ENCODE results near the gene PDIA5.

PDIA5 gene

GRCh38 chr3:123122525-123123315, 55.9 kb downstream of the PDIA5 start:
- no peak for DNase-seq

DNA sequence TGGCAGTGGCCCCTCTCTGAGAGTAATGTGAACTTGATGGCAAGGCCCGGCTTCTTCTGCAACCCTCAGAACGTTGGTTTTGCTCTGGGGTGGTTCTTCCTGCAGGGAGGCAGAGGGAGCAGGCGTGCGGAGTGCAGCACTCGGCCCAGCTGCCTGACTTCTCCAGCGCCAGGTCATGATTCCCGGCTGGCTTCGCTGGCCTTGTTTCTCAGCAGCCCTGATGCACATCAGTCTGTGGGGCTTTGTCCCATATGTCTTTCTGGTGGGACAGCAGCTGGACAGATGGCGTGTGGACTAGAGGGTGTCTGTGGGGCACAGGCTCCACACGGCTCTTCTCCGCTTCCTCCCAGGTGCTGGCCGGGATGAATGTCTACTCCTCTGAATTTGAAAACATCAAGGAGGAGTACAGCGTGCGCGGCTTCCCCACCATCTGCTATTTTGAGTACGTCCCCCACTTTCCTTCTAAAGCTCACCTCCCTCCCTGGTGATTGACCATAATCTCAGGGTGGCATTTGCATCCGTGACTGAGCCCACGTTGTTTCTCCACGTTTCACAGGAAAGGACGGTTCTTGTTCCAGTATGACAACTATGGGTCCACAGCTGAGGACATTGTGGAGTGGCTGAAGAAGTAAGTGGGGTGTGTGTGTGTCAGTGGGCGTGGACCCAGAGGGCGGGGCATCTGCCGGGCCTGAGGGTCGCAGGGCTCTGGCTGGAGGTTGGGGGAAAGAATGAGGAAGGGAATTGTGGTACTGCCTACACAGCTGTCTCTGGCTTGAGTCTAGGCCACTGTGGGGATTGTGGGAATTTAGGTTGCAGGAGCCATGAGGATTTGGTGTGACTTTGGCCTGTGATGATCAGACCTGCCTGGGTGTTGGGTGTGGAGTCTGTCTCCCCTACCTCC, 57.1 kb downstream of the PDIA5 start:
- DNase-seq, result no peak

- DNase-seq, result no peak
These were observed 58.1 kb downstream of the PDIA5 start for GRCh38 chr3:123124971-123125370.

GRCh38 chr3:123126031-123126430, 59.2 kb downstream of the PDIA5 start:
- DNase-seq, result no peak

DNA sequence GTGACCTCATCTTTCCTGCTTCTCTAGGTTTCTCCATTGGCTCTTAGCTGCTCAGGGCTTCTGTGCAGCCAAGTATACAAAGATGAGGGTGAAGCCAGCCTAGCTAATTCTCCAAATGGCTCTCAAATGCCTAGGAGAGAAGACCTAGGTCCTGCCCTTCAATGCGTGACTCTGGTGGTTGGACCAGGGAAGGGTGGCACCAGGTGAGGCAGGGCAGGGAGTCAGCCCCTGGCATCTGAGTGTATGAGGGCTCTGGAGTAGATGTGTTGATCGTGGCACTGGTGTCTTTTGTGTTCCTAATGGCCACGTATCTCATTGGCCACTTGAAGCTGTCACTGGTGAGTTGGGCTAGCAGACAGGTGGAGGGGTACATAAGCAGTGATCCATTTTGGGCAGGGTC, 59.8 kb downstream of the PDIA5 start:
- DNase-seq, result no peak

- DNase-seq, result no peak
These were observed 62.3 kb downstream of the PDIA5 start for GRCh38 chr3:123129092-123129491.

DNA sequence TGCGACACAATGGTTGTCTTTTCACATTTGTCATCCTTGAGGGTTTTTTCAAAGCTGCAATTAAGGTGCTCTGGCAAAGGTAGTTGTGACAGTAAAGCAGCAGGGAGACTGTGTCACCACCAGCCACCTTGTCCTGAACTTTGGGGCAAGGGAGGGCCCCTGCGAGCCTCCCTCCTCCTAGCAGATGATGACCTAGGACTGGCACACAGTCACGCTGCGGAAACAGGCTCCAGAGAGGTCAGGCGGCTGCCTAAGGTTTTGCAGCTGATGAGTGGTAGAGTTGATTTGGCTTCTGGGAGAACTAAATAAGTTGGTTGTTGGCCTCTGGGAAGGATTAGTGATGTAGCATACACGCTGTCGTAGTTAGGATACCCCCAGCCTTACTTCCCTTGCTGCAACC, 62.7 kb downstream of the PDIA5 start:
- no peak for DNase-seq

DNA sequence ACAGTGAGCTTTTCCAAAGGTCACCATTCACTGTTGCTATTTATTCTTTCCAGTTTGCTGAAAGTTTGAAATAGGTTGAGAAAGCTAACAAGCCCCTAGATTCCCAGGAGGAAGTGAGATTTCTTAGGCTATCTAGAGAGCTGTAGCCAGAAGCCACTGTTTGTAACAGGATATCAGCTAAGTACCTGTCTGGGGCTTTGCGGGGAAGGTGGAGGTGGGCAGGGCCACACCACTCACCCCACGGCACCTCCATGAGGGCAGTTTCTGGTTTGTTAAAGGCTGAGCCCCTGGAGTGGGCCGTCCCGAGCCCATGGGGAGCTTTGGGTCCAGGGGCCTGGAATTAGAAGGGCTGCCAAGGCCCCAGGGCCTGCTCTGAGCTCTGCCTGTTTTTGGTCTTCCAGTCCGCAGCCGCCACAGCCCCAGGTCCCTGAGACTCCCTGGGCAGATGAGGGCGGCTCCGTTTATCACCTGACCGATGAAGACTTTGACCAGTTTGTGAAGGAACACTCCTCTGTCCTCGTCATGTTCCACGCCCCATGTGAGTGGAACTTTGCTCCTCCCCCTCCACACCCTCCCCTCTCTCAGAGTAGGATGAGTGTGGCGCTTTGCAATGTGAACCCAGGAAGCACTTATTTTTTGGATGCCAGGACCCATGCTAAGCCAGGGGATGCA, 63.4 kb downstream of the PDIA5 start:
- DNase-seq, result no peak

DNA sequence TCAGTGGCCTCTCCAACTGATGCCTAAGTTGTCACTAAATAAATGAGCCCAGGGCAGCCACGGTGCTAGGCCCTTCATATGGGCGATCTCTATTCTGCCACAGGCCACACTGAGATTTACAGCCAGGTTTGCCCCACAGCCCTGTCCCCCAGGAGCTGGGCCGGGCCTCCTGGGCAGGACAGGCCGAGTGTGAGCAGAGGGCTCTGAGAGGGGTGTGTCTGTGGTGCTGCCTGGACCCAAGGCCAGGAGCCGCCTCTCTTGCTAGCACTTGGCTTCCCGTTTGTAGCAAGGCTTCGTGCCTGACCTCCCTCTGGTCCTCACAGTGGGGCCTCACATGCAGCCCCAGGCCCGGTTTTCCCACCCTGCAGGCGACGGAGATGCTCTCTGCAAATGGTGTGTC, 67.8 kb downstream of the PDIA5 start:
- DNase-seq, result no peak

DNA sequence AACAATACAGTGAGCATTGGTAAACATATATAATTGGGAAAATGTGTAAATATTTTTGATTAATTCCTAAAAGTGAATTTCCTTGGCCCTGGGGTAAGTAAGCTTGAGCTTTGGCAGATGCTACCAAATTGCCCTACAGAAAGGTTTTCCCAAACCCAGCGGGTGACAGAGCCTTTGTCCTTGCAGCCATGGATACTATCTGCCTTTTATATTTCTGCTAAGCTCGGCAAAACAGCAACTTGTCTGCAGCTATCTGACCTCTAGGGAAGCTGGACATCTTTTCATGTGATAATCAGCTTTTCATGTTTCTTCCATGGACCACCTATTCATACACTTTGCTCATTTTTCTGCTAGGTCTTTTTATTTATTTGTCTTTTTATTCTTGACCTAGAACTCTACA, 70.2 kb downstream of the PDIA5 start:
- no peak for DNase-seq

DNA sequence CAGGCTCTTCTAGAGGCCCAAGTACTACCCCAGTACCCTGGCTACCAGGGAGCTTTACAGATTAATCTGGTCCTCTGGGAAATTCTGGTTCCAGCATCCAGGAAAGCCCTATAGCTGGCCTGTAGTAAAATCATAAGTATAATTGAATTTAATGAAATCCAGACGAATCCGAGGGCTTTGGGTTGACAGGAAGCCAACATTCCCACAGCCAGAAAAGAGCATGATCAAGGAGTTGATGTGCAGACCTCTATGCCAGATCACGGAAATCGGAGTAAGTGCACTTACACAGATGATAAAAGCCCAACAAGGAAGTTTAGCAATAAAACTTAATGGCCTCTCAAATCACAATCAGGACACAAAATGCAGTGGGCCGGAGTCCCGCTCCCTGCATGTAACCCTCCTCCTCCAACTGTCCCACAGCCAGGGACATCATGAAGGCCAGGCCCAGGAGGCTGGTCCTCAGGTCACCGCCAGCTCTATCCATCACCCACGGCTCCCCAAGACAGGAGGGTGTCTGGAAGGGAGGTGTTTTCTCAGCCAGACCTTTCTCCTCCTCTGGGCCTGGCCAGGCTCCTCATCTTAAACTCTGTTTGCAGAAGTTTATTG, 72.1 kb downstream of the PDIA5 start:
- no peak for DNase-seq

DNA sequence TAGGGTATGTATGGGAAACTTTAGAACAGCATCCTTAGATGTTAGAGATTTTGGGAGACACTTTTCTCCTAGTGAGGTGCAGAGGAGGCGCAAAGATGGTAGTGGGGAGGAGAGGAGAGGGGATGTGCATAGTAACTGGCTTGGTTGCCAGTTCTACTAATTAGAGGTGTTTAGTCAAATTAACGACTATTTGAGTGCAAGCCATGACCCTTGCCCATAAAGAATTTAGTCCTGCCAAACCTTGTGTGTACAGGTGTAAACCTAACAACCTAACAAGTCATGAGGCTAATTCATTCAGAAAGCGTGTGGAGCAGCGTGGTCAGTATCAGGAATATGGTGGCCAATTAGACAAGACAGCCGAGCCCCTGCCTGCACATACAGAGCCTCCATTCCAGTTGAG, 72.7 kb downstream of the PDIA5 start:
- no peak for DNase-seq

- DNase-seq, result no peak
These were observed 73.7 kb downstream of the PDIA5 start for GRCh38 chr3:123140550-123140949.

GRCh38 chr3:123141276-123141675, 74.5 kb downstream of the PDIA5 start:
- no peak for DNase-seq

- DNase-seq, result no peak
These were observed 77.0 kb downstream of the PDIA5 start for GRCh38 chr3:123143669-123144411.

- no peak for DNase-seq
These were observed 81.1 kb downstream of the PDIA5 start for GRCh38 chr3:123147754-123148535.

GRCh38 chr3:123148772-123149171, 81.9 kb downstream of the PDIA5 start:
- DNase-seq, result no peak

- no peak for DNase-seq
These were observed 82.7 kb downstream of the PDIA5 start for GRCh38 chr3:123149525-123149924.

DNA sequence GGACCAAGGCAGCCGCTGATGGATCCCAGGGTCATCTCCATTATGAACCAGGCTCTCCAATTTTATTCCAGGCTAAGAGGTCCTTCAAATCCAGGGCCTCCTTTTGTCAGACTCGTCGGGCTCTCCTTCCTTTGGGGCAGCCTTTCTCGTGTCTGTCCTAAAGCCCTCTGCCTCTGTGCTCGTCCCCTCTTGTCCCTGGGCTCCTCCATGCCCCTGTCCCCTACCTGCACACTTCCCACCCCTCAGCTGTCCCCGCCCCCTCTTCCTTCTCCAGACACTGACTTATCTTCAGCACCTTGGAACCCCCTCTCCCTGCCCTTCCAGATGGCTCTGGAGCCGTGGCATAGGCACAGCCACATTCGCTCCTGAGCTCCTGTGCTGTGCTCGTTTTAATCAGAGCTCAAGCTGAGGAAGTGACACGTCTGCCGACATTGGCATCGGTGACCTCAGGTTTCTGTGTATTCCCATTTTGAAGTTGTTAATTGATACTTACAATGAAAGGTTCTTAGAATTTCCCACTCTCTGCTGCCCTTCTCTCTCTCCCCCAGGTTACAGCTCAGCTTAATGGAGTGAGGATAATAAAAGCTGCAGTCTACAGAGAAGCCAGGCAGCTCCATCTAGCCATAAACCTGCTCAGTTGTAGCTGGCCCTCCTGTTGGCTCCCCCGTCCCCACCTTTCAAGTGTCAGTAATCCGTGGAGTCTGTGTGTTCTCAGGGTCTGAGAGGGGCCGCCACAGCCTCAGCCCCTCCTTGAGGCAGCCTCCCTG, 83.8 kb downstream of the PDIA5 start:
- no peak for DNase-seq

DNA sequence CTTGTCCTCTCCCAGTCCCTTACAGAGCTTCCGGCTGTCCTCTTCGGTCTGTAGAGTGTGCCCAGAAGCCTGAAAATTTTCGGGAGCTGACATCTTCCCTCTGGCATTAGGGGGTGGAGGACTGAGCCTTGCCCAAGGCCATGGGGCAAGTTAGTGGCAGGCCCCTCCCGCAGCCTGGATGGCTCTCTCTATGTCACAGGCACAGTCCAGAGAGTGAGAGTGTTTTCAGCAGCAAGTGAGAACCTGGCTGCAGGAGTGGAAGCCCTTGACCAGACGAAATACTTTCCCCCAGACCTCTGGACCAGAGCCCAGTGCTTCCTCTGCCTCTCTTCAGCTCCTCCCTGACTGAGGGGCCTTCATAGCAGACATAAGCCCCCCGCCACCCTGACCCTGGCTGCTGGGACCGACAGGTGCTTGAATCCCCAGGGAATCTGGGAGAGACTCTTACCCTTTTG, 84.5 kb downstream of the PDIA5 start:
- no peak for DNase-seq

Data from activated CD4-positive, alpha-beta T cell treated with anti-CD3 and anti-CD28 coated beads, Interleukin-2, Interleukin-6, amounts not matched to agents 100 ng/mL and 50 ng/mL, durations not matched to agents 16 hours and 8 hours (primary cell).